ENCODE measurements around the gene CMTM5. TPM values are rescaled to one million over a fixed set of nuclear protein-coding genes. Genes with fewer than 3 reads are reported as not detected.
A peak's percentile ranks its signal among the peaks of the same experiment; 100 is the strongest.
"Not testable (repeated sequence)": the region's sequence is repeated elsewhere in the genome, so short reads cannot be mapped to it uniquely, and the experiment has no call there.

The CMTM5 gene
- total RNA-seq, 1 donor from 2014 or later: 0.92 TPM

GRCh38 chr14:23387916-23388882 lies 11.4 kb downstream of the CMTM5 start:
- intact Hi-C loops (cut with DNase I): no loop called here
- DNase-seq (ENCODE audit: missing footprints) (peak; percentile 57), ATAC-seq (no peak)

- no peak for ATAC-seq
- DNase-seq (ENCODE audit: missing footprints): no peak
- intact Hi-C loops (cut with DNase I): no loop called here
Measured at GRCh38 chr14:23388996-23389395, 12.2 kb downstream of the CMTM5 start.

GRCh38 chr14:23389396-23389795 lies 12.6 kb downstream of the CMTM5 start:
- DNase-seq (ENCODE audit: missing footprints): peak; percentile 26
- intact Hi-C loops (cut with DNase I): no loop called here
- no peak for ATAC-seq

DNA sequence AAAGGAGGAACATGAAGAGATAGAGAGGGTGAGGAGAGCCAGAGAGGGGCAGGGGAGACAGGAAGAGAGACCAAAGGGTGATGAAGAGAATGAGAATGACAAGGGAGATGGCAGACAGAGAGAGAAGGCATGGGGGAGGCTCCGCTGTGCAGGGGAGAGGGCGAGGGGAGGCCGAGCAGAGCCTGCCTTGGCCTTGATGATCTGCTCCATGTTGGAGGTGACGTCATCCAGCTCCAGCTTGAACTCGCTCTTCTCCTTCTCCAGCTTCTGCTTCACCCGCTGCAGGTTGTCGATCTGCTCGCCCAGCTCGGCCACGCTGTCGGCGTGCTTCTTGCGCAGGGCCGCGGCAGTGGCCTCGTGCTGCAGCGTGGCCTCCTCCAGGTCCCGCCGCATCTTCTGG lies 13.0 kb downstream of the CMTM5 start:
- intact Hi-C loops (cut with DNase I); ATAC-seq; DNase-seq (ENCODE audit: missing footprints): not testable (repeated sequence)

- ATAC-seq (no peak), DNase-seq (ENCODE audit: missing footprints) (peak; percentile 68)
- intact Hi-C loops (cut with DNase I): no loop called here
Measured at GRCh38 chr14:23392613-23393012, 15.8 kb downstream of the CMTM5 start.

DNA sequence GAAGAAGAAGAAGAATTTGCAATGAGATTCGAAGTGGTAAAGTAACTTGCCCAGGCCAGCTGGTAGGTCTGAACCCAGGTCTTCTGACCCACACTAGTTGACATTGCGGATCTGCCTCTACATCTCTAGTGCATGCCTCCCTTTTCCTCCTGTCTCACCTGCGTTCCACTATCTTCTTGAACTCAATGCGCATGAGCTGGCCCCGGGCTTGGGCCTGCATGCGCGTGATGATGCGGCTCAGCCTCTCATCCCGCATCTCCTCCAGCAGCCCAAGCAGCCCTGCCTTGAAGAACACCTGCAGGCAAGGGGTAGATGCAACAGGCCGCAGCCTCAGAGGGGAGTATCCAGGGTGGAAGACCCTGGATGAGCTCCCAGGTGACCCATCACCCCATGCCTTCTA lies 19.3 kb downstream of the CMTM5 start:
- ATAC-seq: no peak
- DNase-seq (ENCODE audit: missing footprints): no peak
- intact Hi-C loops (cut with DNase I): no loop called here

DNA sequence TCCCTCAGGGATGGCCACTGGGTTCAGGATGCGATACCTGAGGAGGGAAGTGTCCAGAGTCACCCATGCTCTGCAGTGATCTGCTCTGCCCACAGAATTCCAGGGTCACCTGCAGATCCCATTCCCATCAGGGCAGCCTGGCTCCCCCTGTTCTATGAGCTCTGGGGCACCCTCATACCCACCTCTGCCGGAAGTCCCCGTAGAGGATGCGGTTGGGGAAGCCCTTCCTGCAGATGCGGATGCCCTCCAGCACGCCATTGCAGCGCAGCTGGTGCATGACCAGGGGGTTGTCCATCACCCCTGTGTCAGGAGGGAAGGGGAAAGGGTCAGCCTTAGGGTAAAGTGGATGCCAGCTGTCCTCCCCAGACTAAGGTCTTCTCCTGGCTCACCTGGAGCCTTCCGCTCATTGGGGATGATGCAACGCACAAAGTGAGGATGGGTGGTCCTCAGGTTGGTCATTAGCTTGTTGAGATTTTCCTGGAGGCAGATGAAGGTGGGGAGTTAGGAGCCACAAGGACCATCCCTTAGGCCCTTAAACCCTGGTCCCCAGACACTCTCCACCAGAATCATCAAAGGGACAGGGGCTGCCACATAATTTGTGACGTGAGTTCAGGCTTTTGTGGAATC lies 20.0 kb downstream of the CMTM5 start:
- intact Hi-C loops (cut with DNase I): no loop called here
- DNase-seq (ENCODE audit: missing footprints) (no peak), ATAC-seq (peak; percentile 1)

- ATAC-seq (no peak), DNase-seq (ENCODE audit: missing footprints) (peak; percentile 32)
- intact Hi-C loops (cut with DNase I): no loop called here
Measured at GRCh38 chr14:23398348-23398747, 21.5 kb downstream of the CMTM5 start.

DNA sequence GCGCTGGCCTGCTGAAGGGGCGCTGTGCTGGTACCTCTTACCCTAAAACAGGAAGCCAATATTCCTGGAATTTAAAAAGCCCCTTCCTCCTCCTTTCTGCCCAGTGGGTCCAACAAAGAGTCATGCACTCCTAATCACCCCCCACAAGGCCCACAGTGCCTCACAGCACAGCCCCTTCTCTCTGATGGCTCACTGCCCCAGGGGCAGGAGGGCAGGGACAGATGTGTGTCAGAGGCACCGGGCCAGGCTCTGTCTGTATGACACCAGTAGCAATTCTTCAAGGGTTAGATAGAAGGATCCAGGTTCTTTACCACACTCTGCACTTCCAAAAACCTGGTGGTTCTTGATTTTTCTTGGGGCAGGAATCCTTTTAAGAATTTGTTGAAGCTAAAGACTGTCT lies 22.3 kb downstream of the CMTM5 start:
- DNase-seq (ENCODE audit: missing footprints): peak; percentile 61
- no peak for ATAC-seq
- intact Hi-C loops (cut with DNase I): no loop called here

DNA sequence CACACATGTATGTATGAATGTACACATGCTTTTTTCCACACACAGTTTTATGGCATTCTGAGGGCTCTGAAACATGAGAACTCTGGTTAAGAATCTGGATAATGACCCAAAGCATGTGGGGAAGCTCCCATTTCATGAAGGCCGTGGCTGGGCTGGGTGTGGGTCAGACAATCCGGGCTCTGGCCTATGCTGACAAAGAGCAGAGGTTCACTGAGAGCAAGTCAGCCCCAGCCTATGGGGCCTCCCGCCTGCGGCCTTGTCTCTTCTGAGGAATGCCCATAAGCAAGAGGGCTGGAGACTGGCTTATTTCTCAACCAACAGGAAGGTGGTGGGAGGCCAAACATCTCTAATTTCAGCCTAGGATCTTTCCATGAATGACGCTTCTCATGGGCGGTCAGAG lies 22.7 kb downstream of the CMTM5 start:
- intact Hi-C loops (cut with DNase I): no loop called here
- DNase-seq (ENCODE audit: missing footprints) (peak; percentile 37), ATAC-seq (no peak)

- intact Hi-C loops (cut with DNase I); DNase-seq (ENCODE audit: missing footprints); ATAC-seq: not testable (repeated sequence)
Measured at GRCh38 chr14:23400496-23401149, 23.8 kb downstream of the CMTM5 start.

- peak; percentile 1 for ATAC-seq
- intact Hi-C loops (cut with DNase I): no loop called here
- DNase-seq (ENCODE audit: missing footprints): no peak
Measured at GRCh38 chr14:23401291-23401690, 24.4 kb downstream of the CMTM5 start.

GRCh38 chr14:23402296-23403138 lies 25.7 kb downstream of the CMTM5 start:
- intact Hi-C loops (cut with DNase I): no loop called here

DNA sequence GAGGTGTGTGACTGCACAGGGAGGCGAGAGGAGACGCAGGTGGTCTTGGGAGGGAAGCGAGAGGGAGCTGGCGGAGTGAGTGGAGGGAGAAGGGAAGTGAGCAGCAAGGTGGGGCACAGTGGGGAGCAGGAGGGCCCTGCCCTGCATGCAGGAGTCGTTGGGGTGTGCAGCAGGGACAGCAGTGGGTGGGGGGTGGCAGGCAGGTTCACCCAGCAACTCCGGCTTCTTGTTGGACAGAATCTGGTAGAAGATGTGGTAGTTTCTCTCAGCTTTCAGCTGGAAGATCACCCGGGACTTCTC lies 26.2 kb downstream of the CMTM5 start:
- intact Hi-C loops (cut with DNase I): no loop called here
- peak; percentile 44 for DNase-seq (ENCODE audit: missing footprints)
- ATAC-seq: no peak

More at GRCh38 chr14:23402296-23403138, 25.7 kb downstream of the CMTM5 start:
- no peak for DNase-seq (ENCODE audit: missing footprints)
- no peak for ATAC-seq

DNA sequence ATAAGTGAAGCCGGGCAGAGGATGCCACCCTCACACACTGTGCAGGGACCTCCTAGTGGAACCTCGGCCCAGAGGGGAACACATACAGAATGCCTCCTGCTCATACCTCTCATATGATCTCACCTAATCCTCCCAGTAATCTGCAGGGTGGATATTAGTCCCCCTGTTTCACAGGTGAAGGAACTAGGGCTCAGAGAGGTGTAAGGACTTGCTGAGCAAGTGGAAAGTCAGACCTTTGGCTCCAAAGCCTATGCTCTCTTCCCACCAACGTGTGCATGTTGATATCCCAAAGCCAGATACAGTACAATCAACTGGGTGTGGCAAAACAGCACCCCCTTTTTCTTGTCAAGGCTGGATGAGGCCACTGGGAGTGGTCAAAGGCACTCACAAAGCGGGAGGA lies 27.1 kb downstream of the CMTM5 start:
- intact Hi-C loops (cut with DNase I): no loop called here
- ATAC-seq (no peak), DNase-seq (ENCODE audit: missing footprints) (no peak)

DNA sequence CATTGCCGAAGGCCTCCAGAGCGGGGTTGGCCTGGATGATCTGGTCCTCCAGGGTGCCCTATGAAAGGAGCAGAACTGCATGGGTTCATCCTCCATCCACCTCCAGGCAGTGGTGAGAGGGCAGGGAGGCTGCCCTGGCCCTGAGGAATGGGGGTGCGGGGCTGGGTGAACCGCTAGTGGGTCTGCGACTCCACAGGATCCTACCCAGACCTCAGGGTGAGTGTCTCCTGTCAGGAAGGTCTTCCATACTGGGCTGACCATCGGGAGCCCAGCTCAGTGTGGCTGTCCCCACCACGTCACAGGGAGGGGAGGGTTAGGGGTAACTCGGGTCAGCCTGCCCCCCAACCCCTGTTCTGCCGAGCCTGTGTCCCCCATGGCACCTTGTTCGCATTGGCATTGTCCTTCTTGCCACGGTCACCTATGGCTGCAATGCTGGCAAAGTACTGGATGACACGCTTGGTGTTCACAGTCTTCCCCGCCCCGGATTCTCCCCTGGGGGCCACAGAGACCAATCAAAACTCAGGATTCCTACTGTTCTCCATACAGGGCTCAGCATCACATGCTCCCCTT lies 27.6 kb downstream of the CMTM5 start:
- ATAC-seq (no peak), DNase-seq (ENCODE audit: missing footprints) (no peak)
- intact Hi-C loops (cut with DNase I): no loop called here

DNA sequence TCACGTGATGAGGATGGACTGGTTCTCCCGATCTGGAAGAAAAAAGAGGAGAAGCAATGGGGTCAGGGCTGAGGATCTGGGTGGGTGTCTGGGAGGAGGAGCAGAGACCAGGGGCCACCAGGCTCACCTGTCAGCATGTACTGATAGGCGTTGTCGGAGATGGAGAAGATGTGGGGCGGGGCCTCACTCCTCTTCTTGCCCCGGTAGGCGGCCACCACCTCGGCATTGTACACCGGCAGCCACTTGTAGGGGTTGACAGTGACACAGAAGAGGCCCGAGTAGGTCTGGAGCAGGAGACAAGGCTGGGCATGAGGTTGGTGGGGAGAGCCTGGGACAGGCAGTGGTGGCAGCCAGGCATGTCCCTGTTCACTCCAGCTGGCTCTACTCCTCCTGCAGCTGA lies 28.2 kb downstream of the CMTM5 start:
- ATAC-seq (no peak), DNase-seq (ENCODE audit: missing footprints) (no peak)
- intact Hi-C loops (cut with DNase I): no loop called here

DNA sequence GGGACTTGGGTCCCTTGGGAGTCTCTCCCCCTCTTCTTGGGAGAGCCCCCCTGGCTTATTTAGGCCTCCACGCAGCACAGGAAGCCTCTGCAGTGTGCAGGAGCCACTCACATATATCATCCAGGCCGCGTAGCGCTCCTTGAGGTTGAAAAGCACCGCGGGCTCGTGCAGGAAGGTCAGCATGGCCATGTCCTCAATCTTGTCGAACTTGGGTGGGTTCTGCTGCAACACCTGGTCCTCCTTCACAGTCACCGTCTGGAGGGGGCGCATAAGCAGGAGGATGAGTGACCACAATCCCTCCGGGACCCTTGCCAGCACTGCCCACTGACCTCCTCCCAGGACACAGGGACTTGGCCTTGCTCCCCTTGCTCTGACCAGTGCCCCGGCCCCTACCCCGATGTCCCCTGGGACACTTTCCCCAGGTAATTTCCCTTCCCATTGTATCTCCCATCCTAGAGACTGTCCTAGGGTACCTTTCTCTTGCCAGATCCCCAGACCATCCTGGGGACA lies 28.7 kb downstream of the CMTM5 start:
- intact Hi-C loops (cut with DNase I): no loop called here
- ATAC-seq (no peak), DNase-seq (ENCODE audit: missing footprints) (no peak)

Data from Right ventricle myocardium inferior (tissue), 1 donor.